Germinal center (tissue), 1 donor: ENCODE data around the gene HOXA4.

Experiments used
- DNase-seq: peaks from one replicate; pipeline ENCODE4 v3.0.0; 2012; ENCODE audit warnings: mixed read lengths, low spot score

The HOXA4 gene

DNA sequence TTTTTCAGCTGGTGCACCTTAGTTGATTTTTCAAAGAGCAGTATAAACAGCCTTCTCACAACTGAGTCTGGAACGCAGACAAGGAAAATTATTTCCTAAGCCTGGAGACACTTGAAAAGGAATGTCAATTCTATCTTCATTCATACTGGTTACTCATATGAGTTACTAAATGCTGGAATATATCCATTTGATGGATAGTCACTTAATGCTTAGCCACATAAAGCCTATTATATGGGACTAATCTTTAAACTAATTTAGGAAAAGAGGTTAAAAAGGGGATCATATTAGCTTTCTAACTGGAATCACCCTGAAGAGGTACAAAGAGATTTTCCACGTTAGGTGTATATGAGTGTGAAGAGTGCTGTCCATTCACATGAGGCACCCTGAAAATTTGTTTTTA, 1.7 kb upstream of the HOXA4 start:
- DNase-seq: no peak

DNA sequence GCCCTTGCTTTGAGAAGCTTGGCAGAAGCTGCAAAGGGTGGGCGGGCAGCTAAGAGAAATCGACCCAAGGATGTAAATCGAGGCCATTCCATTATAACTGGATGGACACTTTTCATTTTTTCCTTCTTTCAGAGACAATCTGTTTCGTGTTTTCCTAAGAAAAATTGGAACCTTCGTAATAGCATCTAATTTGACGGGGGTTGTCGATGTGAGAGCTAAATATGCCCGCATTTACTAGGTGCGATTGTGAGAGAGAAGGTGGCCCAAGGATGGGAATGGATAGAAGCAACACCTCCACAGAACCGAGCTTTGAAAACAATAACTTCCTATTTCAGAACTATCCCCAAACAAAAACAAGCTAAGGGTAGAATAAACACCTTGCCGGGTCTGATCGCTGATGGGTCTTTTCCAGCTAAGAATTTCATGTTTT, 848 bp upstream of the HOXA4 start:
- DNase-seq: no peak

DNA sequence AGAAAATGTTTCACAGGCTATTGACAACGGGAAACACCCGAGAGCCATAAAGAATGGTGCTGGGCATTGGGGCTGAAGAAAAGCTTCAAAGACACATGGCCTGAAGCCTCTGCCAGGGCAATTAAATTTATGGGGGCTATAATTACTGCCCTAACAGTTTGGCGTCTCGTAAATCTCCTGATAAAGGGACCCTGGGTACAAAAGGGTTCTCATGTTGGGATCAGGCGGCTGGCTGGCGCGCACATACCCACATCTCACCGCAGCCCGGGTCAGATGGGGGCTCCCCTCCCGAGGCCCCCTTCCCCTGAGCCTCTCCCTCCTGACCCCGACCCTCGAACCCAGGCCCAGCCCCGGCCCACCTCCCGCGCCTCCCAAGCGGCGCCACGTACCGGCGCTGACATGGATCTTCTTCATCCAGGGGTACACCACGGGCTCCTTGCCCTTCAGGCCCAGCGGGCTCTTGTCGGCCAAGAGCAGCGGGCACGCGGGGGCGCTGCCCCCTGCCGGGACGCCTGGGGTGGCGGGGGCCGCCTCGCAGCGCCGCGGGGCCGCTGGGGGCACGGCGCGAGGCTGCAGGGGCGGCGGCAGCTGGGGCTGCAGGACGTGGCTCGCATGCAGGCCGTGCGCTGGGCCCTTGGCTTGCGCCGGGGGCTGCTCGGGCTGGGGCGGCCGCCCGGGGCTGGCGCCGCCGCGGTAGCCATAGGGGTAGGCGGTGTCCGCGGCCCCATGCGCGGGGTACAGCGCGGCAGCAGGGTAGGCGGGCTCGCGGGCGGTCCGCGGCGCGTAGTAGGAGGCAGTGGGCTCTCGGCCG, 623 bp downstream of the HOXA4 start:
- peak; percentile 22 for DNase-seq

DNA sequence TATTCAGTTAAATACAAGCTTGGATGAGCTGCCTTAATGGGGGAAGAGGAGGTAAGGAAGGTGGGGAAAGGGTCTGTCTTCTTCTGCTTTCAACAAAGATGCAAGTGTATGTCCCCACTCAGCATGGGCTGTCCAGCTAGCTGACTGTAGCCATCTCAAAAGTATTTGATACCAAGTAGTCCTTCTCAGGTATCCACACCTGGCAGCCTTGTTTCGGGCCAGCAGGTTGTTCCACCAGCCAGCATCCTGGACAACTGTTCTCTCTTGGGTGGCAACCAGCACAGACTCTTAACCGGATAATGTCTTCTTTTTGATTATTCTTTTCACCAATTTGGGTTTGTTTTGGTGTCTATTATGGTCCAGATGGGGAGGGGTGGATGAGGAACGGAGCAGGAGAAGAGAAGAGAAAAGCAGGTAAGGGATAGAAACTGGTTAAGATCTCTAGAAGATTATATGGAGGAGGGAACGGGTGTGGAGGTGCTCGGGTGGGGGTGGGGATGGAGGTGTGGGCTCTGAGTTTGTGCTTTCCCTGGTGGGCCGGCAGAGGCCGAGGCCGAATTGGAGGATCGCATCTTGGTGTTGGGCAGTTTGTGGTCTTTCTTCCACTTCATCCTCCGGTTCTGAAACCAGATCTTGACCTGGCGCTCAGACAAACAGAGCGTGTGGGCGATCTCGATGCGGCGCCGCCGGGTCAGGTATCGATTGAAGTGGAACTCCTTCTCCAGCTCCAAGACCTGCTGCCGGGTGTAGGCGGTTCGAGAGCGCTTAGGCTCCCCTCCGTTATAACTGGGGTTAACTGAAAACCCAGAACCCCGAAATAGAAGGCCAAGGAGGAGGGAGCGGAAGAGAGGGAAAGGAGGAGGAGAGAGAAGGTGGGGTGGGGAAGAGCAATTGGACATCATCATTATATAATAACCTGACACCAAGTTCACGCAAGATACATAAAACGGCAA, 1.5 kb downstream of the HOXA4 start:
- DNase-seq: no peak

DNA sequence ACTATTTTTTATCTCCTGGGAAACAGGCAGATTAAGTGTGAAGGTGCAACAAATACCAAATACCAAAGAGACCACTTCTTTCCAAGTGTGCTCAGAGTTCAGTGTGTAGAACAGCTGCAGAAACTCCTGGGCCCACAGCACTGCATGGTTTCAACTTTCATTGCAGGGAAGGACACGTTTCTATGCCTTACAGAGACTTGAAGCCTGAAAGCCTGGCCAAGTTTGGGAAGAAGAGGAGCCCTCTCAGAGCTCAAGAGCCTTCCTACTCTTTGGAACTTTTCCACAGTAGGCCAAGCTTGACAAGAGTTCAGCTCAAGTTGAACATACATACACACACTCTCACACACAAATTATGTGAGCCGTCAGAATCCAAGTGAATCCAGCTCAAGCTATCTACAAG, 2.5 kb downstream of the HOXA4 start:
- DNase-seq: no peak

DNA sequence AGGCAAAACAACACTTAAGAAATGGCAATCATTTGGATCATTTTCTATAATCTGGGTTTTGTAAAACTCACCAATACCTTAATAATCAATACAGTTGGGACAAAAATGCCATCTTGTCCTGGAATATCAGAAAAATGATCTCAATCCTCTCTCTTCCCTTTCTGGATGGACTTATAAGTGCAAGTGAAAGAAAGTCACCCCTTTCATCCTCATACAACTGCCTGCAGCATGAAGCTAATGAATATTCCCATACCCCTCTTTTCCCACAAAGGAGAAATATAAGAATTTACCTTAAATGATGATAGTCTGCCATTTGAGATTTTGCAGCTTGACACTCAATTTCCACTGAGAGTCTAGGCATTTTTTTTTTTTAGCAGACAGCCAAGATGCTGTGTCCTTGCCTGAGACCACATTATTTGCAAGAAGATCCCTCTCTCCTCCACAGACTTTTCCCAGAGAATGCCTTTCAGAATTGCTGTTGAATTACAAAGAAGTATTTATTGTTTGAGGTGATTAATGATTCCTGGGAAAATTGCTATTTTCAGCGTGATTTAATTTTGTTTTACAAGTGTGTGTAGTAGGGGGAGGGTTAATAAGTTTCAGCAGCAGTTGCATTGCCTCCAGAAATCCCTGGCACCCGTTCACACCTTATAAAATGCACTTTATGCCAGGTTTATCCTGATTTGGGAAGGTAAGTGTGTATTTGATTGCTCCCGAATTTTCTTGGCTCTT, 3.8 kb downstream of the HOXA4 start:
- DNase-seq: no peak

DNA sequence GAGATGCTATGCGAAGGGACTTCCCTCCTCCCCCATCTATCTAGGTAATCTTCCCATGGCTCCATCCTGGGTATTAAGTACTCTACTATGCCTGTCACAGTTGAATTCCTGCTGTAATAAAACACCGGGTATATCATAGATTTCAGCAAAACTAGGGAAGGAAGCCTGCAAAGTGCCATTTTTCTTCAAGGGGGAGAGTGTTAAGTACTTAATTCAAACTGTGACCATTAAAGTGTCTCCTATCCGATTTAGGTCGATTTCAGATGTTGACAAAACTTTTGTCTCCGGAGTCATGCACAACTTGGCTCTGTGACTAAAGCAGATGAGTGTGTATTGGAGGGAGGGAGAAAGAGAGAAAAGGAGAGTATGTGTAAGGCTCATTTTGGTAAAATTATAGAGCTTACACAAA, 4.6 kb downstream of the HOXA4 start:
- DNase-seq: no peak

DNA sequence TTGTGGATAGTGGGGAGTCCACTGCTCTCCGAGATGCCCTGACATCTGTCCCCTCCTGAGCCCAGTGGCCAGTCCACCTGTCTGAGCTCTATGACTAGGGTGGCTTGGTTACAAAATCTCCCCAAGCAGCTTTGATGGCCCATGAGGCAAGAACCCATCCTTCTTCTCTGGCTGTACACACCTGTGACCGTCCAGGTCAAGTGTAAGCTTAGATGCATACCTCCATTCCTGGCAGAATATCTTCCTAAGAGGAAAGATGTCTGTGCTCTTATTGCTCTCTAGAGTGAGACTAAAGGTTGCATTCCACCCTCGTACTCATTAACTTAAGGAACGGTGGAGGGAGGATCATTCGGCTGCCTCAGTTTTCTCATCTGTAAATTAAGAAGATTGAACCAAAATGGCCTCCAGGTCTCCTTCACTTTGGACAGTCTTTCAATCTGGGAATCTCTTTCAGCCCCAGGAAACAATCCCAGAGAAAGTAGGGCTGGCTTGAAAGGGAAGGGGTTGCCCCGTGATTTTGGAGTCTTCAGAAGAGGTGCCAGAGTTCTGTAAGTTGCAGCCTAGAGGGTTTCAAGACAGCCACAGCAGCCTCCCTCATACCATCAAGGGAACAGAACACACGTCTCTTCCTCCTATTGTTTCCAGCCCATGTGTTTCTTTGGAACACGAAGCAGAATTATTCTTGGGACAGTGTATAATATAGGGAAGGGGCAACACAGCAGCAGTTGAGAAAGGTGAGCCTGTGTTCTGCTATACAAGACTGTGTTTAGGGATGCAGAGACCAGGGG, 5.5 kb downstream of the HOXA4 start:
- DNase-seq: no peak

DNA sequence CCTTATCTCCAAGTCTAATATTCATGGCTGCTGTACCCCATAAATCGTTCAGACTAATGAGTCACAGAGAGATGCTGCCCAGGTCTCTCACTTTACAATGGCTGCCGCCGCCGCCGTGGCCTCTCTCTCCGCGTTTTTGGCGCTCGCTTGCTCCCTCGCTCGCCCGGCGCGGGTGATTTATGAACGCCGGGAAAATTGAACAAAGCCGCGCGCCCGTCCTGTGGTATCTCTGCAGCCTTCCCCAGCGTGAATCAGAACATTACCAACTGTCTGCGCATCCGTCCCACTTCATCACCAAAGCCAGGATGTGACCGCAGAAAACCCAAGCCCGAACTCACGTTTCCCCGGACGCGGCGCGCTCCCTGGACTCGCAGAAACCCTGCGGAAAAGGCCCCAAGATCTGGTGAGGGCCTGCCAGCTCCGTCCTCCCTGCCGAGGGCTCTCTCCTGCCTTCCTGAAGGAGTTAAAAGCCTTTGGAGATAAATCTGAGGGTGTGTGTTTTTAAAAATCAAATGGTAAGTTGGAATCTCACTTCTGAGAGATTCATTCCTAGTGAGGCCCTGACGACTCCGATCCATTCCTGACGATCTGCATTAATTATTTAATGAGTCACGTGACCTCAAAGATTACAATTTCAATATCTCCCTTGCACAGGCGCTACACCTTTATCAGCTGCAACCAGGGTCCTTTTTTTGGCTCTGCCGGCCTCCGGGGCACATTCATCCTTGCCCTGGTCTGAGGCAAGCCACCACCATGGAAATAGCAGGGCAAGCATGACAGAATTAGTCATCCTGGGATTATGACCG, 6.3 kb downstream of the HOXA4 start:
- no peak for DNase-seq

DNA sequence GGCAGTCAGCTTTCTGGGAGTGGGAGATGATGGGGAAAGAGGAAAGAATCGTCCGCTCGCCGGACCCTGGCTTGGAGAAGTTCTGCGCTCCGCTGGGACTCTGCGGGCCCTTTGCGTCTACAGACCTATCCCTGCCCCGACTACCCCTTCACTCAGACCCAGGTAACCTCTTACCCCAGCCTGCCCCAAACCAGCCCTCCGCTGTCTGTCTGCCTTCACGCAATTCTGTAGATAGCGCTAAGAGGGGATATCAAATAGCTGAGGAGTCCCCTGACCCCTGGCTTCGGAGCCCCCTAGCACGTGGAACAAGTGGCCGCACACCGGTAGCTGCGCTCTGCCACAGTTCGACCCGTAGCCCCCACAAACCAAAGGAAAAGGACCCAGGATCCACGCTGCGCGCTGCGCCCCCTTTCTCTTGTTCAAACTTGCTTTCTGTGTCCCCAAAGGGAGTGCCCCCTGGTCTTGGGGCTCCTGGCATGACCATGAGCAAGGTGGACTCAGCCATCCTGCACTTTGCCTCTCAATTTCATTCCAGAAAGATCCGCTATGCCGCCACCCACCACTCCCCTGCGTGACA, 7.0 kb downstream of the HOXA4 start:
- no peak for DNase-seq

DNA sequence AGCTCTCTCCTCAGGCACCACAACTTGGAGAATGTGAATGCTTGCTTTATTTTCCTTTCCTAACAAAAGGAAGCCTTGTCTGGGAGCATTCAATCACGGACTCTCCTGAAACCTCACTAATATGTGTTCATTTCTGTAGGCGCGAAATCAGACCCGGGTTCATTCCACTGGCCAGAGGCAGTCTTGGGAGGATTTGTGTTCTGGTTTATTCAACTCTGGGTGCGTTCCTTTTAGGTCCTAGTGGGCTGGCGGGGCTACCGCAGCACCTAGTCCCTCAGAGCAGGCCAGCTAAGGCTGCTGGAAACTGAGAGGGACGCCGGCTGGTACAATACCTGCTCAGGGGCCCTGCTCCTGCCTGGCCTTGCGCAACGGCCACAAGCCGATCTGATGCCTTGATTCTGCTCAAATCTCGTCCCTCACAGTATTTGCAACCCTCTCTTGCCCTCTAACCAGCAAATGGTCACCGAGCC, 7.5 kb downstream of the HOXA4 start:
- no peak for DNase-seq

DNA sequence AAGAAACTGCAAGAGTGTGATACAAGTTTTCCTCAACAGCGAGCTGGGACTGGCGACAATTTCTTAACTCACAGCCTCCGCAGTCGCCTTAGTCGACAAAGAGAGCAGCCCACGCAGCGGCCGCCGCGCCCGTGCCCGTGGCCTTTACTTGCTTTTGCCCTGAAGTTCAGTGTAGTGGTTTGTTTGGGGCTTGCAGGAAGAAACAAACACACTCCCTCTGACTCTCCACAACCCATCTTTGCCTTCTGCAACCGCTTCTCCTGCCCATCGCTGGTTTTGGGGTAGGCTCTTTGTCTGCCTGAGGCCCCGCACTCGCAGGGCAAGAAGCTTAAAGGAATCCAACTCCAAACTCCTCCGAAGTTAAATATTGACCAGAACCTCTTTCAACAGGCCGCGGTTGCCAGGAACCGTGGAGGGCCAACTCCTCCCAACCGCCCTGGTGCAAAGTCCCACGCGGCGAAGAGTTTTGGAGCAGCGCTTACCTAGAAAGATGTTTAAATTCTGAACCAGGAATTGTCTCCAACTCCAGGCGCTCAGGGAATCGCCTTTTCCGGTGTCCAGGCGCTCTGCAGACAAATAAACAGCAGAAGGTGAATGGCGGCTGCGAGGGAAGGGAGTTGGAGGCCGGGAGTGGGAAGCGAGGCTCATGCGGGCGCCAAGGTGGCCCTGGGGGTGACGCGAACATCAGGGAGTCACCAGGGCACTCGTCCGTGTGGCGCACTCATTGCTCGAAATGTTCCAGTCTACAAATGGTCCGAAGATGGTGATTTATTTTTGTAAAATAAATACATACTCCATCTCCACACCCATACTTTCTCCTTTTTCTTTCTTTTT, 8.3 kb downstream of the HOXA4 start:
- DNase-seq: no peak

DNA sequence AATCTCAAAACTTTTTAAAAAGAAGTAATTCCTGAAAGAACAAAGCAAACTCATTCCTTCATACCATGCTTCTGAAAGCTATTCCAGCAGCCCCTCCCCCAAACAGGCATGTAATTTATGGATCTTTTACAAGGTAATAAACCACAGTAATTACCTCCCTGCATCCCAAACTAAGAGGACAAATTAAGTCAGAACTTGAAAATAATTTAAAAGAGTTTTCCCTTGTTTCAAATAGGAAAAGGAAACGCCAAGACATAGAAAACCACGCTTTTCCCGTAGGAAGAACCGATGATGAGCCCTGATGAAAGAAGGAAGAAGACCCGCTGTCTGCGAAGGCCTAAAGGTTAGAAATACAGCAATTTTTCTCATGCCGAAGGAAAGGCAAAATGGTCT, 8.9 kb downstream of the HOXA4 start:
- no peak for DNase-seq

DNA sequence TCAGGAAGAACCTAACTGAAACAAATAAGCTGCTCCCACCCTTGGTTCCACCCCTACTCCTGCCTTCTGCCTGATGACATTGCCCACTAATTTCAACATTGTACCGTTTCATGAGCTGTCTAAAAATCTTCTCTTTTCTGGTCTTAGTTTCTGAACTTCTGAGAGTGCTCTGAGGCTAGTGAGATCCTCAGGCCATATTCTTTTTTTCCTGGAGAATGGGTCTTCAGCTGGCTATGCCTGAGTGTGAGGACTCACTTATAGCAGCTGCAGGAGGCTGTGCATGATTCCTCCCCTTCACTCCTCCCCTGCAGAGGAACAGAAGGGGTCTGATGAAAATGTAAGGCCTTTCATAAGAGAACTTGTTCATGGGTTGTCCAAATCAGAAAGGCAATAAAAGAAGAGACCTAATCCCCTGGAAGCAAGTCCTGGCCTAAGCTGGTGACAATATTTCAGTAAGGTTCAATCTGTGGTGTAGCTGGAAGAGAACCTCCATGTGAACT, 11.1 kb downstream of the HOXA4 start:
- no peak for DNase-seq

DNA sequence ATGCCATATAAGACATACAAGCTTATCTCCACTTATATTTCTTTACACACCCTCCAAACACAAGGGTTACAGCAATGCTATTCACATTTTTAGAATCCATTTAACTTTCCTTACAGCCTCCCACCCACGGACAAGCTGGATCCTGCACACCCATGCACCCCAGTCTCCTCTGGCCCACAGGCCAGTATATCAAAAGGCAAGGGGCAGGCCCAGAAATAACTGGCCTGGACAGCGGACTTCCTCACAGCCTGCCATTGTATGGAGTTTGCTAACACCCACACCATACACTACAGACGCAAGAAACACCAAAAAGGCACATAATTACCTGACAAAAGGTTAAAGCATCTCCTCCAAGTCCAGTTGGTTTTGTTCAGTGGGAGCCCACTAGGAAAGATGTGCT, 12.0 kb downstream of the HOXA4 start:
- DNase-seq: no peak

DNA sequence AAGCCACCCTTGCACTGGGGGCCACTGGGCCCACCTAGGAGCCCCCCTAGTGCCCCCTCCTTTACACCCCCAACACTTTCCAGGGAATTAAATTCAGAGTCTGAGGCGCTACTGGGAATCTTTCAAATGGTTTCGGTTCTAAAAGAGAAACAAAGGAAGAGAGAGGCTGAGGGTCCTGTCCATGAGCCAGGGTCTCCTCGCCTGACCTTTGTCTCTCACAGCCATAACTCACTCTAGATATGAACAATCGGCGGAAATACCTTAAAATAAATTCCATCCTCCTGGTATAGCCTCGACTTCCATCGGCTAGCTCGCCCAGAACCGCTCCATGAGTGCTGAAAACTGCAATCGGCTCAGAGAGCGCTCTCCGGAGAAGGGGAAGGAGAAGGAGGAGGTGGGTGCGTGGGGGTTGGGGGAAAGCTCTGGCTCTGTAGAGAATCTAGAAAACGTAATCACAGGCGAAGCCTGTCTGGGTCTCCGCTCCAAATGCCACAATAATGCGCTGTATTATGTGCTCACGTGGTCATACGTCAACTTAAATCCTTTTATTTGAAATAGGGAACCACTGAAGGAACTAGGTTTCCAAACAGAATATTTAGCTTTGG, 12.6 kb downstream of the HOXA4 start:
- no peak for DNase-seq

DNA sequence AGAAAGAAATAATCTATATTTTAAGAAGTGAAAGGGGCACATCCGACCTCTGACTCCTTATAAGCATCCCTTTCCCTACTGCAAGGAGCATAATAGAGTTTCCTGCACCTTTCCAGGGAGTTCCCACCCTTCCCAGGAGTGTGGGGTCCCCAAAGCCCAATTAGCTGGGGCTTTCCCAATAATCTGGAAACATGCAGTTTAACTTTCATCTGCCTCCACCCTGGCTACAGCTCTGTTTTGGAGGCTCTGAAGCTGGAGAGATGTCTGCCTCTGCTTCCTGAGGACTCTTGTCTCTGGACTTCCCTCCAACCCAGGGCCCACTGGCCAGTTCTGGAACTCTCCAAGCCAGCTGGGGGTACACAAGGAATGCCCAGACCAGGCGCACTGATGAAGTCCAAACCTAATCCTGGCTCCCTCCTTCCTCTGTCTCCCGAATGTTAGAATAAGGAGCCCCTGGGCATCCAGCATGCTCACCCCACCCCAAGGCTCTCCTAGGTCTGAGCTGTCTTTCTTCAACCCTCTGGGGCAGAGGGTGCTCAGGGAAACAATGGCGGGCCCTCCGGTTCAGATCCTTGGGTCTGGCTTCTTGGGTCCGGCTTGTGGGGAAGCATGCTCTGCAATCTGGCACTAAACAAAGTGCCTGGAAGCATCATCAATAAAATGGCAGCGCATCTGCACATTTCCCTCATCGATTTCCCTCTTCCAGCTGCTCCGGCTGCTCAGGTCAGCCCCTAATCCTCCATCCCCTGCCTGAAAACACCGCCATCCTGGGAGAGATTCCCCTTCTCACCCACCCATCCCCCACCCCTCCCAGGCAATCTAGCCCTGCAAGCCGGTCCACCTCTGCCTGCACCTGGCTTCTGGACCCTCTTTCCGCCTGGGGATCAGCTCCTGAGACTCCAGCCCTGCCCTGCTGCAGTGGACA, 13.3 kb downstream of the HOXA4 start:
- DNase-seq: no peak
